CD4-positive, alpha-beta T cell (primary cell): Measurements from ENCODE around the gene LRRC4B. TPM values are rescaled to one million over a fixed set of nuclear protein-coding genes. Genes with fewer than 3 reads are reported as not detected.

Source experiments
- ATAC-seq: fragments of 200-7000 bp; cut with Tn5 transposase; one replicate; pipeline ENCODE4 v1.10.0; 2022; ENCODE audit warnings: mild to moderate bottlenecking; ENCODE audit not compliant: poor library complexity
- CTCF ChIA-PET: fragments of 350-600 bp; sonication (Branson Sonifier 250); formaldehyde crosslinking; loops from one replicate; lab custom pipeline; 2021; ENCODE audit warnings: antibody characterized with exemption, inconsistent platforms; lab: Charles Lee
- POLR2A ChIA-PET: fragments of 350-600 bp; sonication (Branson Sonifier 250); formaldehyde crosslinking; loops from one replicate; lab custom pipeline; 2021; ENCODE audit warnings: antibody characterized with exemption, inconsistent platforms; lab: Charles Lee
- DNase-seq, 14 experiments: peaks; one replicate each; pipeline ENCODE4 v3.0.0-alpha.2; 2013 to 2020; ENCODE audit warnings: mixed read lengths in 2 of 14
- H3K27ac ChIP-seq, 2 donors: one replicate each; pipeline versions ENCODE4 v1.5.1 to v1.7.0; 2013; ENCODE audit warnings: low read length in 2 of 2, low read depth in 1 of 2, mild to moderate bottlenecking in 1 of 2
- H3K27me3 ChIP-seq, 2 experiments: 1 replicate in 1 of 2; 2 replicates in 1 of 2; pipeline versions ENCODE4 v1.6.1 to v1.7.0; 2013; ENCODE audit warnings: low read length in 2 of 2, control low read depth in 1 of 2, mild to moderate bottlenecking in 1 of 2, moderate library complexity in 1 of 2; ENCODE audit not compliant: insufficient read depth in 2 of 2, control insufficient read depth in 1 of 2
- H3K36me3 ChIP-seq: one replicate; pipeline ENCODE4 v1.6.1; 2013; ENCODE audit warnings: low read length, control low read depth; ENCODE audit not compliant: insufficient read depth
- H3K4me1 ChIP-seq: one replicate; pipeline ENCODE4 v1.6.1; 2013; ENCODE audit warnings: low read length, control low read depth; ENCODE audit not compliant: insufficient read depth
- H3K4me3 ChIP-seq: one replicate; pipeline ENCODE4 v1.5.1; 2013; ENCODE audit warnings: mild to moderate bottlenecking, low read length, moderate library complexity
- H3K9me3 ChIP-seq, 2 experiments: 1 replicate in 1 of 2; 2 replicates in 1 of 2; pipeline versions ENCODE4 v1.6.1 to v1.7.0; 2013; ENCODE audit warnings: low read length in 2 of 2, mild to moderate bottlenecking in 2 of 2, control low read depth in 1 of 2, moderate library complexity in 1 of 2; ENCODE audit not compliant: control insufficient read depth in 1 of 2, insufficient read depth in 1 of 2
- H3K27ac Mint-ChIP-seq: one replicate; pipeline ENCODE4 v1.8.0; 2020; ENCODE audit warnings: mixed read lengths
- H3K27me3 Mint-ChIP-seq: one replicate; pipeline ENCODE4 v1.8.0; 2021; ENCODE audit warnings: mixed read lengths
- H3K36me3 Mint-ChIP-seq: one replicate; pipeline ENCODE4 v1.8.0; 2021; ENCODE audit warnings: low read depth, mixed read lengths
- H3K4me1 Mint-ChIP-seq: one replicate; pipeline ENCODE4 v1.8.0; 2021; ENCODE audit warnings: low read depth, mixed read lengths
- H3K4me3 Mint-ChIP-seq: one replicate; pipeline ENCODE4 v1.8.0; 2020; ENCODE audit warnings: mild to moderate bottlenecking, mixed read lengths
- H3K9me3 Mint-ChIP-seq: one replicate; pipeline ENCODE4 v1.8.0; 2020; ENCODE audit warnings: mixed read lengths
- intact Hi-C, 2 experiments: fragments of 100-400 bp; cut with DNase I in 1 of 2; cut with micrococcal nuclease in 1 of 2; formaldehyde crosslinking; loops; one replicate each; pipeline versions ENCODE4 v1.15.1 to v1.9.0; 2023 to 2025; cut with DNase I, micrococcal nuclease
- total RNA-seq, 174 experiments: library from RNA in 2 of 174; stranded (reverse) in 2 of 174; gene quantifications; one replicate each; pipeline ENCODE4 v1.2.3 and lab custom pipeline; 2021 to 2026
- TF ChIP-seq, protein P1 (sequence below): fragments of 200-600 bp; IDR thresholded peaks from one replicate; pipeline ENCODE4 v1.8.0; 2022; ENCODE audit warnings: antibody characterized with exemption, mild to moderate bottlenecking

Gene LRRC4B
- total RNA-seq, 2 experiments from 2014 or later = not detected

DNA sequence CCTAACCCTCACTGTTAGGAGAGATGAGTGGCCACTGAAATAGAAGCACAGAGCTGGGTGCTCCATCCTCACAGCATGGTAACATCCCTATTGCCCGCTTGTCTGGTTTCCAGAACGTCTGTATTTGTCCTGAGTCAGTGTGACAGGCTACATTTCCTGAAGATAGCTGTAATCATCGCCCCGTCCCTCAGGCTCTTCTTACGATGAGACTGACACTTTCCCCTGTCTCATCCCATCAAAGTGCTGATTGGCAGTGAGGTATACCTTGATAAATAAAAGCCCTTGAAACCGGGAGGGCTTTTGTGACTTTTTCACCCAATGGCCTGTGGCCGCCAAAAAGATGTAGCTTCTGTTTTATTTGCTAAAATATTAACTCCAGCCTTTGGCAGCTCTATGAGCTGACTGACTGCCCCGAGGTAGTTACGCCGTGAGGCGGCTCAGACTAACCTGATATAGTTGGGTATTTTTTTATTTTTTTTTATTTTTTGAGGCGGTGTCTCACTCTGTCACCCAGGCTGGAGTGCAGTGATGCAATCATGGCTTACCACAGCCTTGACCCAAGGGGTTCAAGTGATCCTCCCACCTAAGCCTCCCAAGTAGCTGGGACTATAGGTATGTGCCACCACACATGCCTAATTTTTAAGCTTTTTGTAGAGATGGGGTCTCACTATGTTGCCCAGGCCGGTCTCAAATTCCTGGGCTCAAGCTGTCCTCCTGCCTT lies 5.7 kb upstream of the LRRC4B start:
- DNase-seq = no peak
- ChIA-PET POLR2A (no interaction called here), CTCF (interaction anchor here (1.0 kb wide), 1 partner anchor 18 kb away, joined by 3 read pairs; no protein-coding TSS in a partner anchor)
- no peak overlapping the region for H3K27ac ChIP-seq
- H3K27me3 Mint-ChIP-seq = peaks cover 37% of the 10 kb centered on the region
- H3K4me1 Mint-ChIP-seq = no peaks in the 10 kb centered on the region
- H3K36me3 Mint-ChIP-seq = no peaks in the 10 kb centered on the region
- H3K4me1 ChIP-seq = no peaks in the 10 kb centered on the region
- no peak overlapping the region for H3K4me3 ChIP-seq
- no peak overlapping the region for H3K27ac Mint-ChIP-seq
- peaks cover 10 to 17% of the 10 kb centered on the region in 2 experiments for H3K27me3 ChIP-seq
- ATAC-seq = no peak
- no peak overlapping the region for H3K4me3 Mint-ChIP-seq
- TF ChIP-seq, protein P1, sequence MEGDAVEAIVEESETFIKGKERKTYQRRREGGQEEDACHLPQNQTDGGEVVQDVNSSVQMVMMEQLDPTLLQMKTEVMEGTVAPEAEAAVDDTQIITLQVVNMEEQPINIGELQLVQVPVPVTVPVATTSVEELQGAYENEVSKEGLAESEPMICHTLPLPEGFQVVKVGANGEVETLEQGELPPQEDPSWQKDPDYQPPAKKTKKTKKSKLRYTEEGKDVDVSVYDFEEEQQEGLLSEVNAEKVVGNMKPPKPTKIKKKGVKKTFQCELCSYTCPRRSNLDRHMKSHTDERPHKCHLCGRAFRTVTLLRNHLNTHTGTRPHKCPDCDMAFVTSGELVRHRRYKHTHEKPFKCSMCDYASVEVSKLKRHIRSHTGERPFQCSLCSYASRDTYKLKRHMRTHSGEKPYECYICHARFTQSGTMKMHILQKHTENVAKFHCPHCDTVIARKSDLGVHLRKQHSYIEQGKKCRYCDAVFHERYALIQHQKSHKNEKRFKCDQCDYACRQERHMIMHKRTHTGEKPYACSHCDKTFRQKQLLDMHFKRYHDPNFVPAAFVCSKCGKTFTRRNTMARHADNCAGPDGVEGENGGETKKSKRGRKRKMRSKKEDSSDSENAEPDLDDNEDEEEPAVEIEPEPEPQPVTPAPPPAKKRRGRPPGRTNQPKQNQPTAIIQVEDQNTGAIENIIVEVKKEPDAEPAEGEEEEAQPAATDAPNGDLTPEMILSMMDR = no peak
- H3K36me3 ChIP-seq = no peaks in the 10 kb centered on the region
- intact Hi-C loops = no loop called here
- H3K9me3 Mint-ChIP-seq = no peaks in the 10 kb centered on the region
- H3K9me3 ChIP-seq = peaks cover 0 to 7% of the 10 kb centered on the region in 2 experiments

DNA sequence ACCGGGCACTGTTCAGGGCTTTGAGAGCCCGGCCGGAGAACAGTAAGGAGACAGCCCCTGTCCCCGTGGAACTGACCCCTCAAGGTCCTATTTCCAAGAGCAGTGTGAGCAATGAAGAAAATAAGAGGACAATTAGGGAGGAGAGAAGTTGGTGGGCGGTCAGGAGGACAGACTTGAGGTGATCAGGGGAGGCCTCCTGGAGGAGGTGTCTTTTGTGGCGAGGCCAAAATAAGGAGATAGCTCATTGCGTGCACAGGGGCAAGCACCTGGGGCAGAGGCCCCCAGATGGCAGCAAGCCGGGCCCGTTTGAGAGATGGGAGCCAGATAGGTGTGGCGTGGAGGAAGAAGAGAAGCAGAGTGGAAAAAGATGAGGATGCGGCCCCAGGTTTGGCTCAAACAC lies 2.8 kb upstream of the LRRC4B start:
- peaks cover 0 to 8% of the 10 kb centered on the region in 2 experiments for H3K9me3 ChIP-seq
- no peak for ATAC-seq
- no peak overlapping the region for H3K4me3 ChIP-seq
- ChIA-PET POLR2A (no interaction called here), CTCF (no interaction called here)
- H3K27me3 ChIP-seq = peaks cover 22 to 32% of the 10 kb centered on the region in 2 experiments
- H3K27me3 Mint-ChIP-seq = peaks cover 39% of the 10 kb centered on the region
- no peaks in the 10 kb centered on the region for H3K9me3 Mint-ChIP-seq
- intact Hi-C loops = no loop called here
- no peak for DNase-seq
- no peak overlapping the region for H3K27ac ChIP-seq
- peaks cover 15% of the 10 kb centered on the region for H3K4me1 ChIP-seq
- H3K4me3 Mint-ChIP-seq = no peak overlapping the region
- no peaks in the 10 kb centered on the region for H3K36me3 ChIP-seq
- TF ChIP-seq, protein P1 = no peak
- no peaks in the 10 kb centered on the region for H3K36me3 Mint-ChIP-seq
- no peak overlapping the region for H3K27ac Mint-ChIP-seq
- H3K4me1 Mint-ChIP-seq = peaks cover 6% of the 10 kb centered on the region

GRCh38 chr19:50569938-50570540 lies 1.8 kb upstream of the LRRC4B start:
- Histone ChIP-seq H3K4me3 (no peak overlapping the region), H3K4me1 (peaks cover 21% of the 10 kb centered on the region), H3K9me3 (peaks cover 0 to 17% of the 10 kb centered on the region in 2 experiments), H3K27me3 (peaks cover 31 to 42% of the 10 kb centered on the region in 2 experiments), H3K27ac (no peak overlapping the region), H3K36me3 (no peaks in the 10 kb centered on the region)
- Mint-ChIP-seq H3K36me3 (no peaks in the 10 kb centered on the region), H3K9me3 (no peaks in the 10 kb centered on the region), H3K27ac (no peak overlapping the region), H3K27me3 (peaks cover 49% of the 10 kb centered on the region), H3K4me1 (peaks cover 6% of the 10 kb centered on the region), H3K4me3 (no peak overlapping the region)
- TF ChIP-seq, protein P1 = no peak
- no peak for ATAC-seq
- intact Hi-C loops = no loop called here
- ChIA-PET POLR2A (no interaction called here), CTCF (no interaction called here)
- no peak for DNase-seq
